HepG2 (cell line): ENCODE measurements around the gene FAM117A. TPM values are rescaled to one million over a fixed set of nuclear protein-coding genes. Genes with fewer than 3 reads are reported as not detected.

ENCODE experiments used
- GTF3A ChIP-seq: sonication (generic); formaldehyde crosslinking; conservative IDR thresholded peaks from 2 replicates; pipeline ENCODE4 v1.4.0; 2020; ENCODE audit warnings: mild to moderate bottlenecking, missing genetic modification reagents
- NCOA2 ChIP-seq: sonication (generic); formaldehyde crosslinking; IDR thresholded peaks from 2 replicates; pipeline ENCODE4 v1.8.0; 2022; ENCODE audit warnings: inconsistent platforms
- NONO ChIP-seq, 2 experiments: fragments of 450-650 bp in 1 of 2; sonication (generic) in 1 of 2; formaldehyde crosslinking in 1 of 2; IDR thresholded peaks in 1 of 2; conservative IDR thresholded peaks in 1 of 2; 2 replicates each; pipeline versions ENCODE4 v1.6.1 to v1.8.0; 2017 to 2022; ENCODE audit warnings: mild to moderate bottlenecking in 1 of 2, missing genetic modification reagents in 1 of 2, moderate library complexity in 1 of 2
- NR2F6 ChIP-seq, 2 experiments: IDR thresholded peaks; 2 replicates each; pipeline ENCODE4 v1.6.1; 2016; ENCODE audit warnings: antibody characterized with exemption in 1 of 2, mild to moderate bottlenecking in 1 of 2
- PHF20 ChIP-seq: sonication (generic); formaldehyde crosslinking; IDR thresholded peaks from 2 replicates; pipeline ENCODE4 v1.5.0; 2020; ENCODE audit warnings: mild to moderate bottlenecking, missing genetic modification reagents
- POLR2A ChIP-seq, 2 experiments: IDR thresholded peaks; 2 replicates each; pipeline ENCODE4 v1.6.1; 2011; ENCODE audit warnings: low read depth in 2 of 2, low read length in 2 of 2, mild to moderate bottlenecking in 1 of 2, moderate library complexity in 1 of 2; ENCODE audit not compliant: insufficient read depth in 1 of 2
- PPARG ChIP-seq: conservative IDR thresholded peaks from 2 replicates; pipeline ENCODE4 v1.6.1; 2016; ENCODE audit warnings: missing biosample characterization, missing genetic modification reagents
- SRF ChIP-seq: IDR thresholded peaks from 2 replicates; pipeline ENCODE4 v1.6.1; 2011; ENCODE audit warnings: mild to moderate bottlenecking, low read depth, low read length, moderate library complexity
- YY1 ChIP-seq: IDR thresholded peaks from 2 replicates; pipeline ENCODE4 v1.6.1; 2011; ENCODE audit warnings: low read length, low read depth, moderate library complexity, mild to moderate bottlenecking; ENCODE audit not compliant: insufficient read depth, insufficient replicate concordance
- ZKSCAN8 ChIP-seq: IDR thresholded peaks from 2 replicates; pipeline ENCODE4 v1.6.1; 2016; ENCODE audit warnings: borderline replicate concordance, missing genetic modification reagents, missing compliant biosample characterization
- ZNF296 ChIP-seq: sonication (generic); formaldehyde crosslinking; conservative IDR thresholded peaks from 2 replicates; pipeline ENCODE4 v1.5.0; 2020; ENCODE audit warnings: mild to moderate bottlenecking, missing genetic modification reagents
- ZNF331 ChIP-seq: sonication (generic); formaldehyde crosslinking; IDR thresholded peaks from 2 replicates; pipeline ENCODE4 v1.4.0; 2020; ENCODE audit warnings: missing genetic modification reagents
- ZNF33B ChIP-seq: sonication (generic); formaldehyde crosslinking; IDR thresholded peaks from 2 replicates; pipeline ENCODE4 v1.5.1; 2020; ENCODE audit warnings: mild to moderate bottlenecking, missing genetic modification reagents
- ZNF44 ChIP-seq: sonication (generic); formaldehyde crosslinking; IDR thresholded peaks from 2 replicates; pipeline ENCODE4 v1.5.1; 2020; ENCODE audit warnings: mild to moderate bottlenecking, missing genetic modification reagents
- ZNF766 ChIP-seq: sonication (generic); formaldehyde crosslinking; IDR thresholded peaks from 2 replicates; pipeline ENCODE4 v1.5.0; 2020; ENCODE audit warnings: missing genetic modification reagents, borderline replicate concordance
- ZNF883 ChIP-seq: sonication (generic); formaldehyde crosslinking; IDR thresholded peaks from 2 replicates; pipeline ENCODE4 v1.5.1; 2020; ENCODE audit warnings: mild to moderate bottlenecking, missing genetic modification reagents; ENCODE audit errors: not compliant biosample characterization
- polyA plus RNA-seq, 8 experiments: library from polyadenylated mRNA; depleted of rRNA in 3 of 8; stranded (reverse) in 7 of 8; unstranded in 1 of 8; fragments of >200 nt; fragmentation: Illumina TruSeq in 4 of 8; extraction: Trizol in 4 of 8; gene quantifications; 2 replicates each; pipeline versions ENCODE4 v1.2.1 to v1.2.3, GENCODE V29; 2011 to 2016; ENCODE audit warnings: low read depth in 4 of 8, missing spikeins in 1 of 8, mixed read lengths in 1 of 8; ENCODE audit not compliant: insufficient read depth in 1 of 8
- total RNA-seq, 5 experiments: library from RNA; depleted of rRNA; stranded (reverse); fragments of >200 nt; fragmentation: Illumina TruSeq; extraction: Trizol; gene quantifications; 2 replicates each; pipeline ENCODE4 v1.2.3, GENCODE V29; 2016; ENCODE audit warnings: low read depth in 1 of 5
- TF ChIP-seq, protein P1 (sequence below): sonication (generic); formaldehyde crosslinking; IDR thresholded peaks from 2 replicates; pipeline ENCODE4 v1.4.0; 2020; ENCODE audit warnings: mild to moderate bottlenecking, missing genetic modification reagents
- TF ChIP-seq, protein P2 (sequence below): sonication (generic); formaldehyde crosslinking; IDR thresholded peaks from 2 replicates; pipeline ENCODE4 v1.8.0; 2022; ENCODE audit warnings: mild to moderate bottlenecking, missing genetic modification reagents
- TF ChIP-seq, protein P3 (sequence below): sonication (generic); formaldehyde crosslinking; conservative IDR thresholded peaks from 2 replicates; pipeline ENCODE4 v1.4.0; 2020; ENCODE audit warnings: missing genetic modification reagents
- TF ChIP-seq, protein P4 (sequence below): IDR thresholded peaks from 2 replicates; pipeline ENCODE4 v1.6.1; 2016; ENCODE audit warnings: missing compliant biosample characterization, missing genetic modification reagents, borderline replicate concordance
- TF ChIP-seq, protein P5 (sequence below): sonication (generic); formaldehyde crosslinking; IDR thresholded peaks from 2 replicates; pipeline ENCODE4 v1.8.0; 2022; ENCODE audit warnings: missing genetic modification reagents, mild to moderate bottlenecking, inconsistent platforms, borderline replicate concordance
- TF ChIP-seq, protein P6 (sequence below): IDR thresholded peaks from 2 replicates; pipeline ENCODE4 v1.6.1; 2016; ENCODE audit warnings: low read depth, borderline replicate concordance

FAM117A gene
- total and polyA plus RNA-seq, 2 of the 13 experiments (the other 11 are each of a cell fraction or from before 2014, with no cell fraction given): 12.1 to 19.8 TPM

DNA sequence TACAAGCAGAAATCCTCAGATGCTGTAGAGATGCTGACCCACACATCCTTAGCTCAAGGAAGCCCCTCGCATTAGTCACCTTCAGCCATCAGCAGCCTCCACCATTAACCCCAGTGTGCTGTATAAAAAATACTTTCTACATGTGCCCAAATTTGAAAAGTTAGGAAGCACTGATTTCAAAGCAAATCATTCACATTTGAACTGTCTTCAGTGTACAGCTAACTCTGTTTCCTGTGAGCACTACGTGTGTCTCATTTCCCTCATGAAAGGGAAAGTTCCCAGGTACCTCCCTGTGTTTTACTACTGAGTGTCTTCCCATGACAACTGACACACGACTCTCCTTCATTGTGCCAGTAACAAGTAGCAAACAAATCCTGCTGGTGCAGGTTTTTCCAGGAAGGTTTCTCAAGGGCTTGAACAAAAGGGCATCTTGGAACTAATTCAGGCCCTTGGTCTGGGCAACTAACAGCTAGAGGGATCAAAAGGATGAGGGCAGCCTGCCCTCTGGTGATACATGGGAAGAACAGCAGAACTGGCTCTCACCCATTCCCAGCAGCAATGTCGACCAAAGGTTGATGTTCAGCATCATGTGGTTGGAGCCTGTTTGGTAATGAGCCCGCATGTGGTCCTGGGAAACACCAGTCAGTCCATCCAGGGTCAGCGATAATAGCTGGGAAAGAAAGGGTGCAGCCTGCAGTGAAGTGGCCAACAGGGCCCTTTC, 60.2 kb downstream of the FAM117A start (continued):
- TF ChIP-seq, protein P1, sequence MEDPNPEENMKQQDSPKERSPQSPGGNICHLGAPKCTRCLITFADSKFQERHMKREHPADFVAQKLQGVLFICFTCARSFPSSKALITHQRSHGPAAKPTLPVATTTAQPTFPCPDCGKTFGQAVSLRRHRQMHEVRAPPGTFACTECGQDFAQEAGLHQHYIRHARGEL (CRISPR knock-in tag): no peak
- TF ChIP-seq NCOA2 (CRISPR knock-in tag) (0 out of 2 replicates have a peak, but pooled peaks have one; percentile 27), ZNF33B (0 out of 2 replicates have a peak, but pooled peaks have one; percentile 25), NONO (IDR thresholded peaks at IDR 0.05) (no peak), NONO (CRISPR knock-in tag; conservative IDR thresholded peaks at IDR 0.05) (peak; percentile 36; the same call in 1 of the 2 replicates), POLR2A (IDR thresholded peaks at IDR 0.05; ENCODE audit: insufficient read depth in 1 of 2, low read depth in 2 of 2, low read length in 2 of 2) (peak in 1 of 2 experiments; percentile 47; a peak in 2 of 4 replicates), PHF20 (peak; percentile 44; the same call in 1 of the 2 replicates), ZNF883 (CRISPR knock-in tag) (peak; percentile 60), ZNF331 (0 out of 2 replicates have a peak, but pooled peaks have one; percentile 35), GTF3A (CRISPR knock-in tag) (no peak), NR2F6 (IDR thresholded peaks at IDR 0.05) (no peak), NR2F6 (CRISPR knock-in tag; IDR thresholded peaks at IDR 0.05) (peak; percentile 43; the same call in 1 of the 2 replicates), PPARG (CRISPR knock-in tag) (peak; percentile 89), YY1 (no peak), ZNF44 (CRISPR knock-in tag) (peak; percentile 99), ZKSCAN8 (CRISPR knock-in tag) (peak; percentile 66; the same call in 1 of the 2 replicates), ZNF296 (CRISPR knock-in tag) (no peak), ZNF766 (peak; percentile 39; the same call in 1 of the 2 replicates), SRF (no peak)
- TF ChIP-seq, protein P2, sequence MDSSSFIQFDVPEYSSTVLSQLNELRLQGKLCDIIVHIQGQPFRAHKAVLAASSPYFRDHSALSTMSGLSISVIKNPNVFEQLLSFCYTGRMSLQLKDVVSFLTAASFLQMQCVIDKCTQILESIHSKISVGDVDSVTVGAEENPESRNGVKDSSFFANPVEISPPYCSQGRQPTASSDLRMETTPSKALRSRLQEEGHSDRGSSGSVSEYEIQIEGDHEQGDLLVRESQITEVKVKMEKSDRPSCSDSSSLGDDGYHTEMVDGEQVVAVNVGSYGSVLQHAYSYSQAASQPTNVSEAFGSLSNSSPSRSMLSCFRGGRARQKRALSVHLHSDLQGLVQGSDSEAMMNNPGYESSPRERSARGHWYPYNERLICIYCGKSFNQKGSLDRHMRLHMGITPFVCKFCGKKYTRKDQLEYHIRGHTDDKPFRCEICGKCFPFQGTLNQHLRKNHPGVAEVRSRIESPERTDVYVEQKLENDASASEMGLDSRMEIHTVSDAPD: no peak
- TF ChIP-seq, protein P3, sequence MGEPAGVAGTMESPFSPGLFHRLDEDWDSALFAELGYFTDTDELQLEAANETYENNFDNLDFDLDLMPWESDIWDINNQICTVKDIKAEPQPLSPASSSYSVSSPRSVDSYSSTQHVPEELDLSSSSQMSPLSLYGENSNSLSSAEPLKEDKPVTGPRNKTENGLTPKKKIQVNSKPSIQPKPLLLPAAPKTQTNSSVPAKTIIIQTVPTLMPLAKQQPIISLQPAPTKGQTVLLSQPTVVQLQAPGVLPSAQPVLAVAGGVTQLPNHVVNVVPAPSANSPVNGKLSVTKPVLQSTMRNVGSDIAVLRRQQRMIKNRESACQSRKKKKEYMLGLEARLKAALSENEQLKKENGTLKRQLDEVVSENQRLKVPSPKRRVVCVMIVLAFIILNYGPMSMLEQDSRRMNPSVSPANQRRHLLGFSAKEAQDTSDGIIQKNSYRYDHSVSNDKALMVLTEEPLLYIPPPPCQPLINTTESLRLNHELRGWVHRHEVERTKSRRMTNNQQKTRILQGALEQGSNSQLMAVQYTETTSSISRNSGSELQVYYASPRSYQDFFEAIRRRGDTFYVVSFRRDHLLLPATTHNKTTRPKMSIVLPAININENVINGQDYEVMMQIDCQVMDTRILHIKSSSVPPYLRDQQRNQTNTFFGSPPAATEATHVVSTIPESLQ (CRISPR knock-in tag): peak; percentile 78; the same call in 1 of the 2 replicates
- TF ChIP-seq, protein P4, sequence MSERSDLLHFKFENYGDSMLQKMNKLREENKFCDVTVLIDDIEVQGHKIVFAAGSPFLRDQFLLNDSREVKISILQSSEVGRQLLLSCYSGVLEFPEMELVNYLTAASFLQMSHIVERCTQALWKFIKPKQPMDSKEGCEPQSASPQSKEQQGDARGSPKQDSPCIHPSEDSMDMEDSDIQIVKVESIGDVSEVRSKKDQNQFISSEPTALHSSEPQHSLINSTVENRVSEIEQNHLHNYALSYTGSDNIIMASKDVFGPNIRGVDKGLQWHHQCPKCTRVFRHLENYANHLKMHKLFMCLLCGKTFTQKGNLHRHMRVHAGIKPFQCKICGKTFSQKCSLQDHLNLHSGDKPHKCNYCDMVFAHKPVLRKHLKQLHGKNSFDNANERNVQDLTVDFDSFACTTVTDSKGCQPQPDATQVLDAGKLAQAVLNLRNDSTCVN: 0 out of 2 replicates have a peak, but pooled peaks have one; percentile 26
- TF ChIP-seq, protein P5, sequence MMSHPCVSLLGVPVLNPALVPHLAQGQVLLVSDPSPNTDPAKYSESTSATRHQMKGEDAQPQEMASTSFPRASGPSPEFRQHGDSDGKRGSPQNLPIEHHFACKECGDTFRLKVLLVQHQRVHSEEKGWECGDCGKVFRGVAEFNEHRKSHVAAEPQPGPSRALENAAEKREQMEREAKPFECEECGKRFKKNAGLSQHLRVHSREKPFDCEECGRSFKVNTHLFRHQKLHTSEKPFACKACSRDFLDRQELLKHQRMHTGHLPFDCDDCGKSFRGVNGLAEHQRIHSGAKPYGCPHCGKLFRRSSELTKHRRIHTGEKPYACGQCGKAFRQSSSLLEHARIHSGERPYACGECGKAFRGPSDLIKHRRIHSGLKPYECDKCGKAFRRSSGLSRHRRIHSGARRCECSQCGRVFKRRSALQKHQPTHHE (CRISPR knock-in tag): no peak
- TF ChIP-seq, protein P6, sequence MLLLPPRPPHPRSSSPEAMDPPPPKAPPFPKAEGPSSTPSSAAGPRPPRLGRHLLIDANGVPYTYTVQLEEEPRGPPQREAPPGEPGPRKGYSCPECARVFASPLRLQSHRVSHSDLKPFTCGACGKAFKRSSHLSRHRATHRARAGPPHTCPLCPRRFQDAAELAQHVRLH (CRISPR knock-in tag): peak; percentile 76
